Ecto neural progenitor cell (in vitro differentiated cells): Measurements from ENCODE around the gene STK31.
"Not testable (repeated sequence)": the region's sequence is repeated elsewhere in the genome, so short reads cannot be mapped to it uniquely, and the experiment has no call there.

ENCODE experiments used
- DNase-seq: peaks from one replicate; pipeline ENCODE4 v3.0.0-alpha.2; 2018; ENCODE audit warnings: low spot score

The STK31 gene

GRCh38 chr7:23808421-23808820 lies 98.4 kb downstream of the STK31 start:
- DNase-seq: no peak

- no peak for DNase-seq
These were observed 100.1 kb downstream of the STK31 start for GRCh38 chr7:23810099-23810498.

- DNase-seq: no peak
These were observed 101.5 kb downstream of the STK31 start for GRCh38 chr7:23811540-23811939.

GRCh38 chr7:23828125-23828524 lies 118.1 kb downstream of the STK31 start:
- DNase-seq: not testable (repeated sequence)

- not testable (repeated sequence) for DNase-seq
These were observed 122.7 kb downstream of the STK31 start for GRCh38 chr7:23832733-23833132.

- no peak for DNase-seq
These were observed 123.4 kb downstream of the STK31 start for GRCh38 chr7:23833405-23833804.

- DNase-seq: not testable (repeated sequence)
These were observed 134.8 kb downstream of the STK31 start for GRCh38 chr7:23844837-23845236.

GRCh38 chr7:23852135-23852534 lies 142.1 kb downstream of the STK31 start:
- no peak for DNase-seq

- DNase-seq: no peak
These were observed 143.0 kb downstream of the STK31 start for GRCh38 chr7:23852988-23853387.

- DNase-seq: no peak
These were observed 153.3 kb downstream of the STK31 start for GRCh38 chr7:23863209-23863787.

GRCh38 chr7:23864973-23865372 lies 155.0 kb downstream of the STK31 start:
- DNase-seq: no peak

- DNase-seq: no peak
These were observed 163.3 kb downstream of the STK31 start for GRCh38 chr7:23873306-23873705.

- not testable (repeated sequence) for DNase-seq
These were observed 166.5 kb downstream of the STK31 start for GRCh38 chr7:23876526-23876925.
